Breast epithelium (tissue), 3 donors: ENCODE measurements around the gene UBE2E1.

ENCODE experiments used
- CTCF ChIP-seq, 3 donors: fragments of 450-650 bp; IDR thresholded peaks; one replicate each; pipeline ENCODE4 v1.5.1; 2016 to 2017; ENCODE audit warnings: antibody characterized with exemption in 3 of 3, mild to moderate bottlenecking in 3 of 3, moderate library complexity in 3 of 3
- POLR2A ChIP-seq: fragments of 450-650 bp; IDR thresholded peaks from one replicate; pipeline ENCODE4 v1.6.1; 2016; ENCODE audit warnings: antibody characterized with exemption, mild to moderate bottlenecking, moderate library complexity
- POLR2AphosphoS5 ChIP-seq, 3 donors: sonication (generic); formaldehyde crosslinking; IDR thresholded peaks; one replicate each; pipeline ENCODE4 v1.6.1; 2017; ENCODE audit warnings: antibody characterized with exemption in 3 of 3

- TF ChIP-seq CTCF (IDR thresholded peaks at IDR 0.05), result no peak
- no peak for TF ChIP-seq POLR2AphosphoS5 (IDR thresholded peaks at IDR 0.05)
- no peak for TF ChIP-seq POLR2A
Measured at GRCh38 chr3:23867838-23868237, 62.1 kb downstream of the UBE2E1 start.
